ENCODE measurements around the gene ACTR2. TPM values are rescaled to one million over a fixed set of nuclear protein-coding genes. Genes with fewer than 3 reads are reported as not detected.

ACTR2 gene
- total and polyA plus RNA-seq, 9 donors, result 33.4 to 146 (median 113) TPM

DNA sequence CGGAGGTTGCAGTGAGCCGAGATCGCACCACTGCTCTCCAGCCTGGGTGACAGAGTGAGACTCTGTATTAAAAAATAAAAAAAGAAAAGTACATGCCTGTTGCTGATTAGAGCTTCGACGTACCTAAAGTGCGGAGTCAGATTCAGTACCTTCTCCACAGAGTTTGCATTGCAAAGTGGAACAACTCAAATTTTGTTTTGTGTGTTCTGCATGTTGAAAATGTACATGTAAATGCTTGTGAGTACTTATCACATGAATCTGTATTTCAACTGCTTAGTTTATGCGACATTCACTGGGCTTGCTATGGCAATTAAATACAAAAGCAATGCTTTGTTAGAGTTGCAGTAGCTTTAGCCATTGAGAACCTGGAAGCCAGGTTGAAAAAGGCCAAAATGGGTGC is 36.4 kb downstream of the ACTR2 start:
- H3K27ac ChIP-seq, result no peak overlapping the region
- DNase-seq, result no peak
- WGBS, 3 donors, result 93 to 95% (median 93%) methylated on average over 7 of the region's 7 CpGs
- no peaks in the 10 kb centered on the region for H3K36me3 ChIP-seq
- no peaks in the 10 kb centered on the region for H3K27me3 ChIP-seq
- H3K4me3 ChIP-seq, result no peak overlapping the region
- intact Hi-C loops (cut with DNase I), result loop anchor here in 3 of 4 donors (5.0 to 10.0 kb wide), 3 partner anchors 171 to 291 kb away; partner anchors contain the start of gene SPRED2 (in 2 of the 3)
- TF ChIP-seq POLR2A (IDR thresholded peaks at IDR 0.05), result no peak
- TF ChIP-seq EP300 (IDR thresholded peaks at IDR 0.05), result no peak
- TF ChIP-seq, protein P1, sequence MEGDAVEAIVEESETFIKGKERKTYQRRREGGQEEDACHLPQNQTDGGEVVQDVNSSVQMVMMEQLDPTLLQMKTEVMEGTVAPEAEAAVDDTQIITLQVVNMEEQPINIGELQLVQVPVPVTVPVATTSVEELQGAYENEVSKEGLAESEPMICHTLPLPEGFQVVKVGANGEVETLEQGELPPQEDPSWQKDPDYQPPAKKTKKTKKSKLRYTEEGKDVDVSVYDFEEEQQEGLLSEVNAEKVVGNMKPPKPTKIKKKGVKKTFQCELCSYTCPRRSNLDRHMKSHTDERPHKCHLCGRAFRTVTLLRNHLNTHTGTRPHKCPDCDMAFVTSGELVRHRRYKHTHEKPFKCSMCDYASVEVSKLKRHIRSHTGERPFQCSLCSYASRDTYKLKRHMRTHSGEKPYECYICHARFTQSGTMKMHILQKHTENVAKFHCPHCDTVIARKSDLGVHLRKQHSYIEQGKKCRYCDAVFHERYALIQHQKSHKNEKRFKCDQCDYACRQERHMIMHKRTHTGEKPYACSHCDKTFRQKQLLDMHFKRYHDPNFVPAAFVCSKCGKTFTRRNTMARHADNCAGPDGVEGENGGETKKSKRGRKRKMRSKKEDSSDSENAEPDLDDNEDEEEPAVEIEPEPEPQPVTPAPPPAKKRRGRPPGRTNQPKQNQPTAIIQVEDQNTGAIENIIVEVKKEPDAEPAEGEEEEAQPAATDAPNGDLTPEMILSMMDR (IDR thresholded peaks at IDR 0.05), result no peak
- H3K9me3 ChIP-seq, result no peaks in the 10 kb centered on the region
- no peaks in the 10 kb centered on the region for H3K4me1 ChIP-seq (ENCODE audit: insufficient read depth)

DNA sequence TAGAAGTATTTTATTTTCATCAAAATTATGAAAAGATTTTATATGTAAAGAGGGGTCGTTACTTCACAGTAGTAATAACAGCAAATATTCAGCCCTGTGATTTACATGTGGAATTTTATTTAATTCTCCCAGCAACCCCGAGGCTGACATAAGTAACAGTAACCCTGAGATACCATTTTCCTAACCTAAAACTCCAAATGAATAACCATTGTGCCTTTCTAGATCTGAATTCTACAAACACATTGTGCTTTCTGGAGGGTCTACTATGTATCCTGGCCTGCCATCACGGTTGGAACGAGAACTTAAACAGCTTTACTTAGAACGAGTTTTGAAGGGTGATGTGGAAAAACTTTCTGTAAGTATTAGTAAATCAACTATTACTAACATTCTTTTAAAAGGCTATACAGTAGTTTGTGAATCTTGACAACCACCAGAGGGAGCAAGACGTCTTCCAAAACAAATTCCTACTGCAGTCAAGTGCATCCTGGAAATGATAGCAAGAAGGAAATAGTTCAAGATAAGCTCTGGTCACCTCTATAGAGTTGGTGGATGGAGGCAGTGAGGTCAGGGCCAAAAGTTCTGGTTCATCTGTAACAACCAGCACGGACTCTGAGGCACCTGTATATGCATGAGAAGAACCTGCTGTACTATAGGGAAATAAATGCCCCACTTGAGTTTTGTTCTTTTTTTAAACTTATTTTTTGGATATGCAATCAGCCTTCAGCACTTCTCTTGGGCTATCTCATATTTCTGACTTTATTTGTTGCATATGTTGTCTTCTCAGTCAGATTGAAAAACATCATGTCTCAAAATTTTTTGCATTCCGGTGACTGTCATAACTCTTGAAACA is 37.4 kb downstream of the ACTR2 start:
- Histone ChIP-seq H3K4me3 (no peak overlapping the region), H3K27ac (no peak overlapping the region), H3K9me3 (no peaks in the 10 kb centered on the region), H3K27me3 (no peaks in the 10 kb centered on the region), H3K36me3 (no peaks in the 10 kb centered on the region), H3K4me1 (ENCODE audit: insufficient read depth) (no peaks in the 10 kb centered on the region)
- DNase-seq, result peak in 1 of 5 donors; percentile 51
- WGBS, 3 donors, result 35 to 37% (median 35%) methylated on average over 8 of the region's 8 CpGs
- TF ChIP-seq POLR2A (IDR thresholded peaks at IDR 0.05), result no peak
- no peak for TF ChIP-seq EP300 (IDR thresholded peaks at IDR 0.05)
- TF ChIP-seq, protein P1 (IDR thresholded peaks at IDR 0.05), result peak; percentile 27 to 78 (median 76)
- intact Hi-C loops (cut with DNase I), result loop anchor here (5.0 to 10.0 kb wide), 4 partner anchors 170 to 290 kb away; partner anchors contain the start of gene SPRED2 (in 2 of the 4)

DNA sequence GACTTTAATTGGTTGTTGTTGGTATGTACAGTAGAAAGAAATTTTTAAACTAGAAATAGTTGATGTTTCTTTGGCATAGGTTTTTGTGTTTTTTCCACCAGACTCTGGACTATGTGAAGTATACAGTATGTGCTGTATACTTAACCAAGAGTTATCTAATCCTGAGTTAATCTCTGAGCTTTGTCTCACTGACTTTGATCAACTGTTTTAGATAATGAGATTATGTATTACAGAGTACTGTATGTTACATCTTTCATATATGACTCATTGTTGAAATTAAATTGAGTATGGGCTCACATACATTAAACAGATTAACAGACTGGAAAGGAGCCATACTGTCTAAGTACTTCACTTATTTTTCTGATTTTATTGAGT is 38.0 kb downstream of the ACTR2 start:
- DNase-seq, result no peak

DNA sequence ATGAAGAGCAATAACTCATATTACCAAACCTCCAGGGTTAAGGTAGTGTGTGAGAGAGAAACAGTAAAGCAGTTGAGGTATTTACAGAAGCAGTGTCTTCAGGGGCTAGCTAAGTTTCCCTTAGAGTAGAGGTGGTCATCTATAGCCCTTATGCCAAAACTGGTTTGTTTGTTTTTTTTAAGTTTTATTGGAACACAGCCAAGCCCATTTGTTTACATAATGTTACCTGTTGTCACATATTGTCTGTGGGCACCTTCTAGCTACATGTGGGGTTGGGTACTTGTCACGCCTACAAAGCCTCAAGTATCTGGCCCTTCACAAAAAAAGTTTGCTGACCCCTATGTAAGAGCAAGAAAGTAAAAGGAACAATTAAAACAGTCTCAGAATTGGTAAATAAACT is 39.4 kb downstream of the ACTR2 start:
- TF ChIP-seq POLR2A (IDR thresholded peaks at IDR 0.05) (no peak), EP300 (IDR thresholded peaks at IDR 0.05) (no peak)
- TF ChIP-seq, protein P1 (IDR thresholded peaks at IDR 0.05), result no peak
- Histone ChIP-seq H3K4me1 (ENCODE audit: insufficient read depth) (no peaks in the 10 kb centered on the region), H3K27me3 (no peaks in the 10 kb centered on the region), H3K4me3 (no peak overlapping the region), H3K36me3 (no peaks in the 10 kb centered on the region), H3K9me3 (no peaks in the 10 kb centered on the region), H3K27ac (no peak overlapping the region)
- WGBS, 3 donors, result 95 to 100% (median 98%) methylated on average over 1 of the region's 1 CpG
- intact Hi-C loops (cut with DNase I), result loop anchor here in 3 of 4 donors (5.0 to 10.0 kb wide), 3 partner anchors 168 to 288 kb away; partner anchors contain the start of gene SPRED2 (in 2 of the 3)
- no peak for DNase-seq

More for the DNA sequence above, 38.0 kb downstream of the ACTR2 start:
- intact Hi-C loops (cut with DNase I), result loop anchor here in 3 of 4 donors (5.0 to 10.0 kb wide), 3 partner anchors 169 to 289 kb away; partner anchors contain the start of gene SPRED2 (in 2 of the 3)
- TF ChIP-seq, protein P1 (IDR thresholded peaks at IDR 0.05), result no peak
- TF ChIP-seq EP300 (IDR thresholded peaks at IDR 0.05) (no peak), POLR2A (IDR thresholded peaks at IDR 0.05) (no peak)
- Histone ChIP-seq H3K27ac (no peak overlapping the region), H3K9me3 (no peaks in the 10 kb centered on the region), H3K27me3 (no peaks in the 10 kb centered on the region), H3K4me1 (ENCODE audit: insufficient read depth) (no peaks in the 10 kb centered on the region), H3K4me3 (no peak overlapping the region), H3K36me3 (no peaks in the 10 kb centered on the region)
